ENCODE results near the gene DDX50.

DDX50 gene

GRCh38 chr10:68981074-68981473 lies 80.0 kb downstream of the DDX50 start:
- no peak for DNase-seq (ENCODE audit: low read depth in 2 of 2, low spot score in 1 of 2)

- no peak for DNase-seq (ENCODE audit: low read depth in 2 of 2, low spot score in 1 of 2)
These were observed 81.3 kb downstream of the DDX50 start for GRCh38 chr10:68982389-68982788.

GRCh38 chr10:68987611-68988010 lies 86.5 kb downstream of the DDX50 start:
- no peak for DNase-seq (ENCODE audit: low read depth in 2 of 2, low spot score in 1 of 2)

GRCh38 chr10:68988530-68989316 lies 87.6 kb downstream of the DDX50 start, which contains the start of gene KIFBP:
Gene KIFBP (plus strand): TSS chr10:68988803. CDS start chr10:68988833, 30 bp downstream.
- DNase-seq (ENCODE audit: low read depth in 2 of 2, low spot score in 1 of 2) = peak; percentile 47 to 59

GRCh38 chr10:68989317-68989990 lies 88.3 kb downstream of the DDX50 start:
- DNase-seq (ENCODE audit: low read depth in 2 of 2, low spot score in 1 of 2) = no peak

DNA sequence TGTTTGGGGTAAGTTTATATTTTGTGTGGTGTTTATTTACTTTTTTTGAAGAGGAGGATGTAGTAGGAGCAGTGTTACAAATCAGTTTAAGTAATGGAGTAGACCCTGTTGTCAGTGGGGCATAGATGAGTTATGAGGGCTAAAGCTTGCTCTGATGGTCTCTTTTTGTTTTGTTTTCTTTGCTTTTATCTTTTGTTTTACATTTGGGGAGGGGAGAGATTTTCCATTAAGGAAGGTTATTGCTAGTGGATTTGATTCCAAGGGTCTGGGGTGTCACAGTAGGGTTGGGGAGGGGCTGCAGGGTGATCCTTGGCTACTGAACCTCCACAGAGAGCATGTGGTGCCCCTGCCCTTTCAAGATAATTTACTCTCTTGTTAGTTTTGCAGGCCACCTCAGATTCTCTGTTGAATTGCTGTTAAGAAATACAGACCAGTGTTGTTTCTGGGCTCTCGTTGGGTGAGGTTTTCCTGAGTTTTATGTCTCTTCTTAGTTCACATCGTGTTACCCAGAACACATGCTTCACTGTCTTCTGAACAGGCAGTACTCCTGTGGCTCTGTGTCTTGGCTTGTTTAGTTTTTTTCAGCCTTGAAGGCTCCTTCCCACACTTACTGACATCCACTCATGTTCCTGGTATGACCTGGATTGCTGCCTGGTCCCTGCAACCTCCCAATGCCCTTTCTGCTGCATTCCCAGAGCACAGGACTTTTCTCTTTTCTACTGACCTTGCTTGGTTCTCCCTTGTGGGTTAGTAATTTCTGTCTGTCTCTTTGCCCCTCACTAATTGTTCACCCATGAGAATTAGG lies 91.7 kb downstream of the DDX50 start:
- no peak for DNase-seq (ENCODE audit: low read depth in 2 of 2, low spot score in 1 of 2)
